Coronary artery (tissue), 2 donors: Measurements from ENCODE around the gene AUTS2.

Experiments
- DNase-seq: peaks from one replicate; pipeline ENCODE4 v3.0.0-alpha.2; 2017; ENCODE audit warnings: low spot score
- H3K27ac ChIP-seq, 2 donors: fragments of 200-600 bp; sonication (generic); one replicate each; pipeline ENCODE4 v1.5.1; 2016 to 2019
- H3K4me3 ChIP-seq: fragments of 200-600 bp; sonication (generic); 2 replicates; pipeline ENCODE4 v1.5.1; 2016; ENCODE audit warnings: mild to moderate bottlenecking, moderate library complexity
- TF ChIP-seq, protein P1 (sequence below): fragments of 200-600 bp; sonication (generic); IDR thresholded peaks from one replicate; pipeline ENCODE4 v1.5.1; 2019; ENCODE audit warnings: antibody characterized with exemption

AUTS2 gene

DNA sequence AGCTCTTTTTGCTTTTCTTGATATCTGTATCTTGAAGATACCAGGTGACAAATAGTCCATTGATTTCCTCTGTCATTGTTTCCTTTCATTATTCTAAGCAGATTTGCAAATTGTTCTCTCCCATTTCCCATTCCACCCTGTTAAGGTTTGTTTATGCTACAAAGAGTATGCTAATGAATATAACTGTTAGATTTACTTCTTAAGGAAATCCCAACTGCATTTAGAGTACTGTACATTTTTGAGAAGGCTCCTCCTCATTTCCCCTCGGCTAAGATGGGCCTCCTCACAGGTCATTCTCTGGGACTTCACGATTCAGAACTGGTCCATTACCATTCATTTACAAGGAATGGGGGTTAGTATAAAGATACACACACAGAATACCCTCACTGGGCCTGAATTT, 15.6 kb downstream of the AUTS2 start:
- TF ChIP-seq, protein P1, sequence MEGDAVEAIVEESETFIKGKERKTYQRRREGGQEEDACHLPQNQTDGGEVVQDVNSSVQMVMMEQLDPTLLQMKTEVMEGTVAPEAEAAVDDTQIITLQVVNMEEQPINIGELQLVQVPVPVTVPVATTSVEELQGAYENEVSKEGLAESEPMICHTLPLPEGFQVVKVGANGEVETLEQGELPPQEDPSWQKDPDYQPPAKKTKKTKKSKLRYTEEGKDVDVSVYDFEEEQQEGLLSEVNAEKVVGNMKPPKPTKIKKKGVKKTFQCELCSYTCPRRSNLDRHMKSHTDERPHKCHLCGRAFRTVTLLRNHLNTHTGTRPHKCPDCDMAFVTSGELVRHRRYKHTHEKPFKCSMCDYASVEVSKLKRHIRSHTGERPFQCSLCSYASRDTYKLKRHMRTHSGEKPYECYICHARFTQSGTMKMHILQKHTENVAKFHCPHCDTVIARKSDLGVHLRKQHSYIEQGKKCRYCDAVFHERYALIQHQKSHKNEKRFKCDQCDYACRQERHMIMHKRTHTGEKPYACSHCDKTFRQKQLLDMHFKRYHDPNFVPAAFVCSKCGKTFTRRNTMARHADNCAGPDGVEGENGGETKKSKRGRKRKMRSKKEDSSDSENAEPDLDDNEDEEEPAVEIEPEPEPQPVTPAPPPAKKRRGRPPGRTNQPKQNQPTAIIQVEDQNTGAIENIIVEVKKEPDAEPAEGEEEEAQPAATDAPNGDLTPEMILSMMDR, result no peak
- H3K27ac ChIP-seq, result no peak overlapping the region
- DNase-seq, result no peak

DNA sequence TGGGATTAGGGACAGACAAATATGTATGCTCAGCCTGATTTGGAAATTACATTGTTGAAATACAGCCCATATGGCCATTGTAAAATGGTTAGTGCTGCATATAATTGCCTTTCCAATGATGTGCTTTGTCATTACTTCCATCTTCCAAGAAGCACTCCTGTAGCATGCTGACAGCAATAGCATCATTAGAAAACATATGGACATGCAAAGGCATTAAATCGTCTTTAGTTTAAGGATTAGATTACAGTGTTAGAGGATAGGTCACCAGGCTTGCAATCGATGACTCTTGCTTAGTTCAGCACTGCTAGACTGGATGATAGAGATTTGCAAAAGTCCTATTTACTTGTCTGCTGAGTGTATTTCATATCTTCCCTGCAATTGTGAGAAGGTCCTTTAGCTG, 17.4 kb downstream of the AUTS2 start:
- Histone ChIP-seq H3K4me3 (no peak overlapping the region), H3K27ac (no peak overlapping the region)
- no peak for DNase-seq
- TF ChIP-seq, protein P1, result no peak

More for the DNA sequence above, 15.6 kb downstream of the AUTS2 start:
- no peak overlapping the region for H3K4me3 ChIP-seq

DNA sequence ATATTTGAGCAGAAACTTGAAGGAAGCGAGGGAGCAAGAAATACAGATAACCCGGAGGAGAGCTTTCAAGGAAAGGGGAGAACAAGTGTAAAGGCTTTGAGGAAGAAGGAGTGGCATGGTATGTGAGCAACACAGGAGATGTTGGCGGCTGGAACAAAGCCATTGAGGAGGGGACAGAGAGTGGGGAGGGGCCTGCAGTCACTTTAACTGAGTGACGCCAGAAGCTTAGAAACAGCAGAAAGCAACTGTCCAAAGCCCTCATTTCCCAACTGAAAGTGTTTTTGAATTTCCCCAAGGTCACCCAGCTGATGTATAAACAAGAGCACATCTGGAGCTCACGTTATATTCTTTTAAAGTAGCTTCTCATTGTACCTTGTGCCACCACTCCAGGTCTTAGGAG, 19.1 kb downstream of the AUTS2 start:
- DNase-seq, result no peak
- no peak overlapping the region for H3K27ac ChIP-seq
- TF ChIP-seq, protein P1, result no peak

DNA sequence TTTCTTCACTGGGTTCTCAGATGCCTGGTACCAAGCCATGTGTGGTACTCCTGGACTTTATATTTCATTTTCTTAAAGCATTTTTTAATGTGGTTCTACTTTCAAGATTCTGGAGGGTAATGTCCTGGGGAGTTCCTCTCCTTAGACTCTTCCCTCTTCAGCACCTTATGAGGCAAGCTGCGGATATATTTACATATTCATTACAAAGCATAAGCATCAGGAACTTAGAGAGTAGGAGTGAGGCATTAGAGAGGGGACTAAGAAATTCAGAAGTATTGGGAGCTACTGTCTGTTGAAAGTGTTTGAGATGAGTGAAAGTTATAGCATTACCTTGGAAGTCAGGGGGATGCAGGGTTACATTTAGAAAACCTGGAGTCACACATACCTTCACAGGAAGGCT, 20.8 kb downstream of the AUTS2 start:
- Histone ChIP-seq H3K4me3 (no peak overlapping the region), H3K27ac (no peak overlapping the region)
- no peak for DNase-seq
- TF ChIP-seq, protein P1, result no peak

More for the DNA sequence above, 19.1 kb downstream of the AUTS2 start:
- H3K4me3 ChIP-seq, result no peak overlapping the region

DNA sequence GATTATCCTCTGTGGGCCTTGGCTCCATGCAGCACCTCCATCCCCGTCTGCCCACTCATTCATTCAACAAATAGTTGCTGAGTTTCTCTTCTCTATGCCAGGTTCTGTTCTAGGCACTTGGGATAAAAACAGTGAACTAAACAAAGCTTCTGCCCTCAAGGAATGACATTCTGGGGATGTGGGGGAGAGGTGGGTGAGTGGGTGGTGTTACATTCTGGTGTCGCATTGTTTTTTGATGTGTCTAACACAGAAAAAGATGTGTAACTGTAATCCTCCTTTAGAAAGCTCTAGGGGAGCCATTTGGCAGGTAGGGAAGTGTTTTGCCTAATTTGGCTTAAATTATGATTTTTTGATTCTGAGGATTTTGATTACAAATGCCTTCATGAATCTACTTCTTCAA, 21.4 kb downstream of the AUTS2 start:
- H3K4me3 ChIP-seq, result no peak overlapping the region
- no peak overlapping the region for H3K27ac ChIP-seq
- TF ChIP-seq, protein P1, result no peak
- DNase-seq, result no peak

DNA sequence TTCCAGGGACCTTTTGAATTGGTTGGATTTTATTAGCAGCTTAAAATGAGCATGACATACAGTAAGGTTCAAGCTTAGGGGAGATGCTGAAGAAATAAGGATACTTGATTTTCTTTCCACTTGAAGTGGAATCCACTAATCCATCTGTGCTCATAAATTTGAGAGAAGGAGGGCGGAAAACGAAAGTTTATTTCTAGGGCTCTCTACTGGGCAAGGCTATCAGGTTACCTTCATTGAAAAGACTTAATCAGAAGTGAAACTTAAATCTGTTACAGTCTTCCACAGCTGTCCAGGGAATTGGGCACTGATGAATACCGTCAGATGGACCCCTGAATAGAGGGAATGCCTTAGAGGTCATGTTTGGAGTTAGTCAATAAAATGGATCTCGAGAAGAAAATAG, 21.8 kb downstream of the AUTS2 start:
- no peak overlapping the region for H3K4me3 ChIP-seq
- H3K27ac ChIP-seq, result no peak overlapping the region
- TF ChIP-seq, protein P1, result no peak
- no peak for DNase-seq

DNA sequence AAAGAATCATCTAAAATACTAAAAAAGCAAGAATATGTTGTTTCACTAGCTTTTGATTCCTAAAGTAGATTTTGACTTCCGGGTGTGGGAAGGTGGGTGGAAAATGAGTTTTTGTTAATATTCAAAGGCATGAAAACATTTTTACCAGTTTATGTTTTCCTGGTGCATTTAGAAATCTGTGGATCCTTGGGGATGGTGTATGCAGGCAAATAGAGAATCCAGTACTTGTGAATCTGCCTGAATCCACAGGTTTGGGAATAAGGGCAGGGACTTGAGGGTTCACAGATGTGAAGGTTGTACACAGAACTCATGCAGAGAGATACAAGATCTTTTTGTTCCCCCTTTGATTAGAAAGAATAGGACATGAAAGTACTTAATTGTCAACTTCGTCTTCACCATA, 22.4 kb downstream of the AUTS2 start:
- TF ChIP-seq, protein P1, result no peak
- H3K27ac ChIP-seq, result no peak overlapping the region
- no peak for DNase-seq
- H3K4me3 ChIP-seq, result no peak overlapping the region
